Activated CD4-positive, alpha-beta T cell treated with anti-CD3 and anti-CD28 coated beads for 1 hour (primary cell): ENCODE data around the gene IFFO2.
"Not testable (repeated sequence)": the region's sequence is repeated elsewhere in the genome, so short reads cannot be mapped to it uniquely, and the experiment has no call there.

Experiments
- DNase-seq: peaks from one replicate; pipeline ENCODE4 v3.0.0-alpha.2; 2020

The IFFO2 gene

DNA sequence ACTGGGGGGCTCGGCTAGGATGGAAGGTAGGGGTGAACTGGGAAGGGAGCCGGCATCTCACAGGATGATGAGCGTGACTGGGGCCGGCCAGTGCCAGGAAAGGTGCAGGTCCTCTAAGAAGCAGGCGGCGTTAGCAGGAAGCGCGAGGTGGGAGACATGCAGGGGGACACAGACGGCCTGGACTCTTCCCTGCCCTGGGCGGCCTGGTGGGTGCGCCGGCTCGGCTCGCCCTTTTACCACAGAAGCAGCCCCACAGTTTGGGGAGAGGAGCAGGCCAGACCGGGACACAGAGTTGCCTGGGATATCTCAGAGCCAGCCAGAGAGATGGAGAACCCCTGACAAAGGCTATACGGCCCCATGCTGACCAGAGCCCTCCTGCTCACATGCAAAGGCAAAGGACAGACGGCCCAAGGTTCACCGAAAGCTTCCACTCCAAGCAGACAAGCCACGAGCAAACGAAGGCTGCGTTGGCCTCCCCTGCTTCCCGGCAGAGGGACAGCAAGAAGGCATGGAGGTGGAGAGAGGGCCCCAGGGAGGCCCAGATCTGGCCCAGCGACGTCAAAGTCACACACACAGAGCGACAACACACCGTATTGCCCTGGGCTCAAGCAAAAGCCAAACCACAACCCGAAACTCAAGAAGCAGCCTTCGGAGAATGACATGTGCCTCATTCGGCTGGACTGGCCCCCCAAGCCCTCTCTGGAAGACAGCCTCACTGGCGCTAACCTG is 39.2 kb downstream of the IFFO2 start:
- no peak for DNase-seq

DNA sequence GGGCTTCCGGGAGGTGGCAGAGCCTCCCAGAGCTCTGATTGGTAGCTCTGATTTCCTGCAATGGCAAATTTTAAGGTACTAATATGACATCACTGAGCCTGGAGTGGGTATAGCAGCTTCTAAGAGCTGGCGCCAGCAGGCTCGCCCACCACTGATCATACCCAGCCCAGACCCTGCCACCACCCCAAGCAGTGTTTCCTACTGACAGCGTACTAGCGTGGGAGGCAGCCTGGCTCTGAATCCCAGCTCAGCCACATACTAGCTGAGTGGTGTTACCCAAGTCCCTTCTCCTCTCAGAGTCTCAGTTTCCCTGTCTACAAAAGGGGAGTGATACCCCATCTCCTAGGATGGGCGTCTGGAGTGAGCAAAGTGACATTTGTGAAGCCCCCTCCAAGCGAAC is 41.1 kb downstream of the IFFO2 start:
- DNase-seq = no peak

DNA sequence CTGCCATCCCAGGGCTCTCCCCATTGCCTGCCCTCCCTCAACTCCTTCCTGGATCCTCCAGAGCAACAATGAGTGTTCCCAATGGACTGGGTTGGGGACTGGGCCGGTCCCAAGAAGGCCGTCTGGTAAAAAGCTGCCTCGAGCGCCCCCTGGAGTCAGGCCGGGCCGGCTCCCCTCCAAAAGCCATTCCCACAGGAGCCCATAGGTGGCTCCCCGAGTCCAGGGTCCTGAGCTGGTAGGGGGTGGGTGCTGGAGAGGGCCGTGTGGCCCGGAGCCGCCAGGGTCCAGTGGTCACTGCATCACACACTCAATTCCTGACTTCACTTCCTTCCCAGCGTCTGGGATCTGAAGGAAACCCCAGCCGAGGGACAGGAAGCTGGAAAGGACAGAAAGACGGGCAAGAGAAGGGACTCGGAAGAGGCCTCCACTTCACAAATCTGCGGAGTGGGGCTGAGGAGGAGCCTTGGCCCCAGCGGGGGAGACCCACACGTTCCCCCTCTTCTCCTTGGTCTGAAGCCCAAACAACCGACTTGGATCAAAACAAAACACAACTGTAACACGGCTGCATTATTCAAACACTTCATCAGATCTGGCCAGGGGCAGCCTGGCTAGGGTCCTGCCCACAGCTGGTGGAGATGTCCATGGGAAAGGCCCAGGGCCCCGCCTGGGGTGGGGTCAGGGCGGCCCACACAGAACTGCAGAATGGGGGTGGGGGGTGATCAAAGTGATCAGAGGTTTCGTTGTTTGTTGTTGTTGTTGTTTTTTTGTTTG is 43.2 kb downstream of the IFFO2 start:
- peak; percentile 62 for DNase-seq

DNA sequence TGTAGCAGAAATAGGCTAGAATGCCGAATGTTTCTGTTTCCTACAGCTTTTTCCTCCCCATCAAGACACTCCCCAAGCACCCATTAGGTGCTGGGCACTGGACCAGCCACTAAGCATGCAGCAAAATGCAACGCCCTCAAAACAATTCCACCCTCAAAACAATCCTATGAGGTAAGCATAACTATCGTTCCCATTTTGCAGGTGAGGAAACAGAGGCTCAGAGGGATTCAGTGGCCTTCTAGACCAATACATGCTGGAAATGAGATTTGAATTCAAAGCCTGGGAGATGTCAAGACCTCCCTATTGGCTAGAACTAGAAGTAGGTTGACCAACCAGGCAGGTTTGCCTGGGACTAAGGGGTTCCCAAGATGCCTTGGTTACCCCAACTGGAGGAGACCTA is 43.9 kb downstream of the IFFO2 start:
- DNase-seq = no peak

DNA sequence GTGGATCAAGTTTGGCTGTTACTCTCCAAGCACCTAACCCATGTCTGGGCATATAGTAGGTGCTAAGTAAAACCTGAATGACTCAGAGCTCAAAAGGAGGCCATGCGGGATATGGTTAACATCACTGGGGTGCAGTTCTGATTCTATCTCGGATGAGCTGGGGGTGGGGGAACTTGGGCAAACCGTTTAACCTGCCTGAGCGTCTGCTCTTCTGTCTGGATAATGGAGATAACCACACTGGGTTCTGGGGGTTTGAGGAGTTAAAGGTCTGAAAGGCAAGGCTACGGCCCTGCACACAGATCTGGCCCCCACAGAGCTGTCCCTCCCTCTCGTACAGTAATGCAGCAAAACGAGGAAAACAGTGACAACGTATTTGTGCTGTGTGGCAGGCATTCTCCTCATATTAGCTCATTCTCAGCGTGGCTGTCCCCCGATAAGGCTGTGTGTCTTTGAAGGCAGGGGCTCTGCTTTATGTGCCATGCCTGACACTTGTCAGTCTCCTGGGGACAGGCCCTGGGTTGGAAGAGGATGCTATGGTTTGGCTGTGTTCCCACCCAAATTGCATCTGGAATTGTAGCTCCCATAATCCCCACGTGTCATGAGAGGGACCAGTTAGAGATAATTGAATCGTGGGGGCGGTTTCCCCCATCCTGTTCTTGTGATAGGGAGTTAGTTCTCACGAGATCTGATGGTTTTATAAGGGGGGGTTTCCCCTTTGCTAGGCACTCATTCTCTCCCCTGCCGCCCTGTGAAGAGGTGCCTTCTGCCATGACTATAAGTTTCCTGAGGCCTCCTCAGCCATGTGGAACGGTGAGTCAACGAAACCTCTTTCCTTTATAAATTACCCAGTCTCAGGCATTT is 47.3 kb downstream of the IFFO2 start:
- no peak for DNase-seq

DNA sequence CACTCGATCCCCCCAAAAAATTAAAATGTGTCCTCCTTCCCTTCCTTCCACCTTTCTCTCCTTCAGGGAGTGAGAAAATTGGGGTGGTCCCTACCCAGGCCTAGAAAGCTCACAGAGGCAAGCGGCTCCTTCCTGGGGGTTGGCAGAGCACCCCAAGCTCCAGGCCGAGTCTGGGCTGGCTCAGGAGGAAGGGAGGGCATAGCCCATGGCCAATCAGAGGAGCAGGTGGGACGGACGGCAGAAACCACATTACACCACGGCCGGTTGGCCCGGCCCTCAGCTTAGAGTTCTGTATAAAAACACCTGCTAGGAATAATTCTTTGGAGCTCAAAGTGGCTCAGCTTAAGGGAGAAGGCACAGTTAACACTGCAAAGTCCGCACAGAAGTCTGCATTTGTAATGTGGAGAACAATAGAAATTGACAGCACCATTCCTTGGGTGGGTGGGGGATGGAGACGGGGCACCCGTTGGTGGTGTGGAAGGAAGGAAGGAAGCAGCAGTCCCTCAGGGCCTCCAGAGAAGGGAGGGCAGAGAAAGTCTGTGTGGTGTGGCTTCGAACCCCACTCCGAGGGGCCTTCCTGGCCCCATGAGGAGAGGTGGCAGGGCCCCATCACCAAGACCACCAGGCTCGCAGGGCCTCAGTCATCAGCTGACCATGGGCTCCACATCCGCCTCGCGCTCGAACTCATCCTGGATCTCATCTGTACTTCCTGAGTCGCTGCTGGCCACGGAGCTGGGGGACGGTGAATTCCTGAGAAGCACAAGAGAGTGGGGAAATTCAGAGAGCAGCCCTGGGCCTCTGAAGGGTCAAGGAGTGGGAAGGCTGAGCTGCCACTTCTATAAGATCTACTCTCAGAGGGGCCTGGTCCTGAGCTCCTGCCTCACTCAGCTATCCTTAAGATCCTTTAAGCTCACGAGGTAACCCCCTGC is 48.3 kb downstream of the IFFO2 start:
- DNase-seq = no peak

DNA sequence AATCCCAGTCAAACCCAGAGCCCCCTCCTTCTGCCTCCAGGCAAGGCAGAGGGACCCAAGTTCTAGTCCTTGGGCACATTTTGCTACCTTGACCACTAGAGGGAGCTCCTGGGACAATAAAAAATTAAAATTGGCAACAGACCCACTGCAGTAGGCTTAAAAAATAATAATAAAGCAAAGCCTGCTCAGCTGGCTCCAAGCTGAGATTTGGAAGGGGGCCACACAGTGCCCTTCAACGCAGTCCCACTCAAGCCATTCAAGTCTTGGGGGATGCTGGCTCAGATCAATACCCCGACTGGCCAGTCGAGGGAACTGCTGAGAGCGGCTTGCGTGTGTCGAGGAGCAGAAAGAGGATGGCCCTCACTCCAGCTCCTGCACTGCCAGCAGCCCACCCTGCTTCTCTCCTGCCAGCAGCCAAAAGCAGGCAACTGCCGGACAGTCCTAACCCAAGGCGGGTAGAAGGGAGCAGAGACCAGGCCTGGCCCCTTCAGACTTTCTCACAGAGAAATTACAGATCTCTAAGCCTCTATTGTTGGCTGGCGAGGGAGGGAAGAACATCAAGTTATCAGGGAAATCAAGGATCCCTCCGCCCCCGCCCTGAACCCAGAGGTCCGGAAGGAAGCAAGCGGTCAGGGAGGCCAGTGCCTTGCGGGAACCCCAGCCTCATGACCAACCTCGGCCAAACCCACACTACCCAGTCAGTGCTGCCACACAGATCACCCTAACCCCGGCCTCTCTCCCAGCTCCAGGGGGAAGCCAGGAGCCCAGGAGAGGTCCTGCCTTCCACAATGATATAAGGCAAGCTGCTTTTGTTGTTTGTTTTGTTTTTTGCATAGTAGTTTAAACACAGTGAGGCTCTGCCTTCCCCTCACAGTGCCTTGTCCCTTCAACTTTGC is 49.2 kb downstream of the IFFO2 start:
- DNase-seq = peak; percentile 28

DNA sequence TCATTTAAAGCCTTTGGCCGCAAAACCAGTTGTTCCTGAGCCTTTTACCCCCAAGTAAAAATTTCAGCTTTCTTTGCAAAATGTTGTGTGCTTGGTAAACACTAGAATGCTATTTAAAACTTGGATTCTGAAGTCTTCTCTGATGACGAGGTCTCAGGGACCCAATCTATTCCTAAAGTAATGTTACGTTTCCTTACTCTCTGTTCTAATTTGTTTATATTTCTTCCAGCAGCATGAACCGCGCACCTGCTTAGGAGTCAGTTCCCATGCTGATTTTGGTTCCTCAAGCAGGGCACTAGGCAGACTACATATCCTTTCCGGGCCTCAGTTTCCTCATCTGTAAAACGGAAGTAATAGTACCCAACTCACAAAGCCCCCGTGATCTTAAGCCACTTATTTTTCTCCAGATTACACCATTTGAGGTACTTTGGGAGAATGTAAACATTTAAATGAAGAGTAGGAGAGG is 53.2 kb downstream of the IFFO2 start:
- DNase-seq = no peak

DNA sequence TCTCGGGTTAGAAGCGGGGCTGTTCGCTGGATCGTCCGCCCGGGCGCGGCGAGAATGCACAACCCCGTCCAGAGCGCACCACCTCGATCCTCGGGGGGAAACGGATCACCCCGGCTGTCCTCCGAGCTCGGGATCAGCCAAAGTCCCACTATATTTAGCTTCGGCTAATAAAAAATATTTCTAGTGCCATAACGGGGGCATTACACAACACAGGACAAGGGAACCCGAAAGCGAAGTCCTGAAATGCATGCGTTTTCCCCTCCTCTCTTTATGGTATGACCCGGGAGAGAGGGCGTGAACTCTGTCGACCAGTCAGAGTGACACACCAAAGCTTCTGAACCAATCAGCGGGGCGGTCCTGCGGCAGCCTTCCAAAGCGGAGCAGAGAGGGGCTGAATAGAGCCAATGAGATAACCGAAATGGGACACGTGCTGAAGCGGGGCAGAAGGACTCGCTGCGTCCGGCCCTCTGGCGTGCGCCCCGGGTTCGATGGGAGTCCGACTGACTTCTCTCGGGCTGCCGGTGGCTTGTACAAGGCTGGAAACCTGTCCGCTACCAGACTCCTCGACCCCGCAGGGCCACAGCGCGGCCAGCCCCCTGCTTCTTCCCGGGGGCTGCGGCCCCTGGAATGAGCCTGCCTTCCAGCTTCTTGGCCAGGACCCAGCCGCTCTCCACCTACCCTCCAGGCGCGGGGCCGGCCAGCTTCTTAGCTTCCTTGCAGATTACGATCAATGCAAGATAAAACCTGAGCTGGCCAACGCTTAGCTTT is 53.8 kb downstream of the IFFO2 start, which contains the start of gene ALDH4A1:
ALDH4A1 (minus strand) TSS at position 33 of the 768 bp plus-strand sequence; CDS start at position 1, 32 bp downstream.
- DNase-seq = peak; percentile 85

DNA sequence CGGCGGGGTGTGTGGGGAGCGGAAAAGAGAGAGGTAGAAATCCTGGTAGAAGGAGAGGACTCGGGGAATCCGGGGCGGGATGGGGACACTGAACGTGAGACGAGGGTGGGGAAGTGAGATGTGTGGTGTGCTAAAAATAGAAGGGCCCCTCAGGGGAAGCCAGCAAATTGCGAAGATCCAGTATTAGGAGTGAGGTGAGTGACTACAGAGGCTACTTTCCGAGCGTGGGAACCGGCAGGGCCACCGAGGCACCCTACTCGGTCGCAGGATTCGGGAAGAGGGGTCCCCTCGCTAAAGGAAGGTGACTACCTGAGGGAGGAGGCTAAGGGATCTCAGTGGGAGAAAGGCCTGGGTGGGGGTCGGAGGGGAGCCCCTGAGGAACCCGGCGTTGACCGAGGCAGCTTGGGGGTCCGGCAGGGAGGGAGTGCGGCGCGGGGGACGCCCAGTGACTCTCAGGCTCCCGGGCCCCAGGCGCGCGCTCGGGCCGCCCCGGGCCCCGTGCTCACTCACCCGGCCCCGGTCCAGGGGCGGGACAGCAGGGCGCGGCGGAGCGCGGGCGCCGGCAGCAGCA is 54.4 kb downstream of the IFFO2 start:
- no peak for DNase-seq

DNA sequence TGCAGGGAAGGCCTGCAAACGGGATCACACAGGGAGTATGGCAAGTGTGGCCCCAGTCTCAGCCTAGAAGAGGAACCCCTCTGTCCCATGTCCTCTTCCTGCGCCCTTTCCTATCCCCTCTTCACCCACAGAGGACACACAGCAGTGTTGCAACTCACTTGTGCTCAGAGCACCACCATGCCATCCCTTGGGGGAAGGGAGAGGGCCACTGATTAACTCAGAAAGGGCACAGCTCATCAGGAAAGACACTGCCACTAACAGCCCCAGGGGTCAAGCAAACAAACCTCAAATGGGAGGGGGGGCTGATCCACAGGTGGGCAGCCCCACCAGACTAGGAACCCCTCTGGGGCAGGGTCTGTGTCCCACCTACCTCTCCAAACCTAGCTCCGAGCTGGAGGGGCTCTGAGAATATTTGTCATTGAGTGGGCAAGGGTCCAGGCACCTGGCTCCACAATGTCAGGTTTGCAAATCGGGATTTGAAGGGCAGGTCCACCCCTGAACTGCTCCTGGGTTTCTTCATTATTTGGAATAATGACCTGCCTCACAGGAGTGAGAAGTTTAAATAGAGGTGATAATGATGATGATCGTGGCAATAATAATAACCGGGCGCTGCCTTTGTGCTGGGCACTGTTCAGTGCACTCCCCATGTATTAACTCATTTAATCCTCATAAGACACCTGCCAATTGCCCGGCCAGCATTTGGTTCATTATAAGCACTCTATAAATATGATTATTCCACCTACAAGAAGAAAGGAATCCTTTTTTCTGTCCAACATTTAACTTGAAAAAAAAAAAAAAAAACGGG is 55.1 kb downstream of the IFFO2 start:
- DNase-seq = no peak

DNA sequence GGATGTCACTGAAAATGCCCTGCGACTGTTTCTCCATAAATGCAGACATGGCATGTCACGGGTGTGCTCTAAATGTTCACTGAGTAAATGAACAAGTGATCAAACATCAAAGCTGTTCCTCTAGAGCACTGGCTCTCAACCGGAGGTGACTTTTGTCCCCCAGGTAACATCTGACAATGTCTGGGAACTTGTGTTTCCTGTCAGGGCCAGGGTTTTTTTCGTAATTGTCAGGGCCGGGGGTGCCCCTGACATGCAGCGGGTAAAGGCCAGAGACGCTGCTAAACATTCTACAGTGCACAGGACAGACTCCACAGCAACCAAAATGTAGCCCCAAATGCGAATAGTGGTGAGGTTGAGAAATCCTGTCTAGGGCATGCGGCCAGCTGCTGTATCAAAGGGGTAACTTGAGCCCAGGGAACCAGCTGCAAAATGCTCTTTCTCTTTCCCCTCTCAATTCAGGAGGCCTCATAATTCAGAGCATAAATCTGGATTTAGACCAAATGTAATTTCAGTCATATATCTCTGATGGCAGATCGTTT is 56.1 kb downstream of the IFFO2 start:
- DNase-seq = no peak

DNA sequence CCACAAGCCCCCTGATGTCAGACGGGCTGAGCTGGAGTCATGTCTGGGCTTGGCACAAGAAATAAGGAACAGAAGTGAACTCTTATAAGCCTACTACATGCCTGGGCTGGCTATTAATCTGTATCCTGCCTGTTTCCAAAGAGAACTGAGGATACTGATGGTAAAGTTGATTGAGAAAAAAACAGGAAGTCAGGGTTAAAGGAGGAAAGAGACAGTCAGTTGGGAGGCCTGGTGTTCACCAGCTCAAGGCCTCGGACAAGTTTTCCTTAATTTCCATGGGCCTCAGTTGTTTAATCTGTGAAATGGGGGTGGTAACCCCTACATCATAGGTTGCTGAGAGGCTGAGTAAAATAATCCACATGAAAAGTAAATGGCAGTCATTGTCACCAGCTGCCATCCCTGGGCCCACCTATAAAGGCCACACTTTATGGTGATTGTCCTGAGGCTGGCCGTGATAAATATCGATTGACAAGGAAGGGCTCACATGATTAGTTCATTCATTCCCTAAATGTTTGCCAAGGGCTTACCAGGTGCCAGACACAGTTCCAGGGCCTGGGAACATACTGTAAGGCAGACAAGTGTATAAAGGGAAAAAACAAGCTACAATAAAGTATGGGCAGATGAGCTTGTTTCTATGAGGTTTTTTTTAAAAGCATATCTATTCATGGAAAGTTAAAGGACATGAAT is 57.0 kb downstream of the IFFO2 start:
- DNase-seq = no peak

DNA sequence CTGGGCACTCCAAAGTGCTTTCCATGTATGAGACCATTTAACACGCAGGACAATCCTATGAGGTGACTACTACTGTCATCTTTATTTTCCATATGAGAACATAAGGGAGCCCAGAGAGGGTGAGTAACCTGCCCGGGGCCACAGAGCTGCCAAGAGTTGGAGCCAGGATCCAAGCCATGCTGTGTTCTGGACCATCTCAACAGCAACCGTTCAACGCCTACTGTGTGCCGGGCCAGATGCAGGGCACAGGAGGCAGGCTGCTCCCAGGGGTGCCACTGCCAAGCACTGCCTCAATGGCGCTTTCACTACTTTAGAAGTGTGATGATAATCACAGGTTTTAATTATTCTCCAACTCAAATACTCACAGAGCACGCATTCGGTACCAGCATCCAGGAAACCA is 57.9 kb downstream of the IFFO2 start:
- no peak for DNase-seq

DNA sequence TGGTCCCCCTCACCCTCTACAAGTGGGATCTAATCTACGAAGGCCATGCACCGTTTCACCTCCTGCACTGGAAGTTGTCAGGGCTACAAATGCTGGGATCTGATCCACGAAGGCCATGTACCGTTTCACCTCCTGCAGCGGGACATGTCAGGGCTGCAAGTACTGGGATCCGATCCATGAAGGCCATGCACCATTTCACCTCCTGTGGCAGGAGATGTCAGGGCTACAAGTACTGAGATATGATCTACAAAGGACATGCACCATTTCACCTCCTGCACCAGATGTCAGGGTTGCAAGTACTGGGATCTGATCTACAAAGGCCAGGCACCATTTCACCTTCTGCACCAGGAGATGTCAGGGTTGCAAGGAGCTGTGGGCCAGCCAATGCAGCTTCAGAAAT is 61.2 kb downstream of the IFFO2 start:
- DNase-seq = no peak

DNA sequence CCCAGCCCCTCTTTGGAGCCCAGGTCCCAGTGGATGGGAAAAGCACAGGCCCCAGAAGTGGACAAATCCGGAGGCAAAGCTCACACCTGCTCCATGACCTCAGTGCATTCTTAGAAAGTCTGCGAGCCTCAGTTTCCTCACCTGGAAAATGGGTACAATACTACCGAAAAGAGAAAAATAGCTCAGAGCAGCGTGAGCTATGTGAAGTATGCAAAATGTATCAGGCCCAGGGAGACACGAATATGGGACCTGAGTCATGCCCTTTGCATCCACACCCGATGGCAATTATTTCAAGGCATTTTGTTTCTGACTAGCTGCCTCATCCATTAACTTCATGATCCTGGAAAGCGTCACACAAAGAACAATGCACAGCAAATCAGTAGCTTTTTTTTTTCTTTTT is 63.4 kb downstream of the IFFO2 start:
- DNase-seq = no peak

DNA sequence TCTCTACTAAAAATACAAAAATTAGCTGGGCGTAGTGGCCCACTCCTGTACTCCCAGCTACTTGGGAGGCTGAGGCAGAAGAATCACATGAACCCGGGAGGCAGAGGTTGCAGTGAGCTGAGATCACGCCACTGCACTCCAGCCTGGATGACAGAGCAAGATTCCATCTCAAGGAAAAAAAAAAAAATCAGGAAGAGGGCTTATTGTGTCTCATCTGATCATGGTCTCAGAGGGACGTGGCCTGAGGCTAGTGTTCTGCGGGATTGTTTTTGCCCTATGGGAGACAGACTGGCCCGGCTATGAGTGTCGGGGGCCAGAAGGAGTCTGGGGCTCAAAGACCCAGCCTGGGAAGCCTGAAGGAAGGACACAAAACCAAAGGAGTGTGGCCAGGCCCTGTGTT is 64.6 kb downstream of the IFFO2 start:
- DNase-seq = not testable (repeated sequence)

DNA sequence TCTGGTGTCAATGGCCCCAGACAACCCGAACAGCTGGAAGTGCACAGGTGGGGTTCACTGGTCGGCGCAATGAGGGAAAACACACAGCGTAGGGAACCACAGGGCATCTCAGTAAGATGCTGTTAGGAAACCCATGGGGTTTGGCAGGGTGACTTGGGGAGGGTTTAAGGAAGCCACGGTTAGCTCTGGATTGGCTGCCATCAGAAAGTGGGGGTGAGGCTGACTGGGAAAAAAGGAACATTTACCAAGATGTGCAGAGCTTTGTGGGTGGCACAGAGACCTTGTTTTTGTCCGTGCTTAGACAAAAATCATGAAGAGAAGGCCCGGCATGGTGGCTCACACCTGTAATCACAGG is 65.1 kb downstream of the IFFO2 start:
- DNase-seq = no peak
